ENCODE data around the gene COPB1.
"Not testable (repeated sequence)": the region's sequence is repeated elsewhere in the genome, so short reads cannot be mapped to it uniquely, and the experiment has no call there.

COPB1 gene

GRCh38 chr11:14538271-14538925 lies 38.8 kb upstream of the COPB1 start:
- H3K4me1 ChIP-seq: peaks cover 8% of the 10 kb centered on the region
- no peaks in the 10 kb centered on the region for H4K20me1 ChIP-seq
- H3K9me3 ChIP-seq: no peaks in the 10 kb centered on the region
- no peak overlapping the region for H3K27ac ChIP-seq
- H3K27me3 ChIP-seq: no peaks in the 10 kb centered on the region
- H3K4me3 ChIP-seq: no peak overlapping the region
- no peak overlapping the region for H3K9ac ChIP-seq
- H3K4me2 ChIP-seq: no peak overlapping the region
- H3K36me3 ChIP-seq: no peaks in the 10 kb centered on the region
- no peak for TF ChIP-seq Cebpa-rat (IDR thresholded peaks at IDR 0.05)

- Histone ChIP-seq H3K36me3 (no peaks in the 10 kb centered on the region), H3K27me3 (no peaks in the 10 kb centered on the region), H3K9me3 (no peaks in the 10 kb centered on the region), H3K4me2 (no peak overlapping the region), H4K20me1 (no peaks in the 10 kb centered on the region), H3K4me1 (peaks cover 8% of the 10 kb centered on the region), H3K4me3 (no peak overlapping the region), H3K9ac (no peak overlapping the region), H3K27ac (no peak overlapping the region)
- TF ChIP-seq Cebpa-rat (IDR thresholded peaks at IDR 0.05): no peak
These were observed 37.6 kb upstream of the COPB1 start for GRCh38 chr11:14537134-14537599.

GRCh38 chr11:14535166-14535565 lies 35.6 kb upstream of the COPB1 start:
- H3K27me3 ChIP-seq, H4K20me1 ChIP-seq, H3K36me3 ChIP-seq, H3K4me3 ChIP-seq, H3K4me2 ChIP-seq, H3K9me3 ChIP-seq, H3K27ac ChIP-seq, H3K4me1 ChIP-seq, H3K9ac ChIP-seq: not testable (repeated sequence)

GRCh38 chr11:14529951-14530350 lies 30.3 kb upstream of the COPB1 start:
- no peaks in the 10 kb centered on the region for H4K20me1 ChIP-seq
- no peak overlapping the region for H3K27ac ChIP-seq
- no peak overlapping the region for H3K9ac ChIP-seq
- no peaks in the 10 kb centered on the region for H3K27me3 ChIP-seq
- no peak overlapping the region for H3K4me3 ChIP-seq
- no peaks in the 10 kb centered on the region for H3K36me3 ChIP-seq
- H3K4me1 ChIP-seq: no peaks in the 10 kb centered on the region
- H3K9me3 ChIP-seq: 0 out of 2 replicates have a peak, but pooled peaks cover 3% of the 10 kb centered on the region
- H3K4me2 ChIP-seq: no peak overlapping the region
- no peak for TF ChIP-seq Cebpa-rat (IDR thresholded peaks at IDR 0.05)

- no peak overlapping the region for H3K4me2 ChIP-seq
- TF ChIP-seq Cebpa-rat (IDR thresholded peaks at IDR 0.05): no peak
These were observed 29.7 kb upstream of the COPB1 start for GRCh38 chr11:14529321-14529720.

GRCh38 chr11:14522801-14523200 lies 23.2 kb upstream of the COPB1 start:
- Histone ChIP-seq H3K4me2 (no peak overlapping the region), H3K9ac (no peak overlapping the region)
- TF ChIP-seq Cebpa-rat (IDR thresholded peaks at IDR 0.05): no peak

More at GRCh38 chr11:14529321-14529720, 29.7 kb upstream of the COPB1 start:
- Histone ChIP-seq H4K20me1 (no peaks in the 10 kb centered on the region), H3K9me3 (0 out of 2 replicates have a peak, but pooled peaks cover 3% of the 10 kb centered on the region), H3K36me3 (no peaks in the 10 kb centered on the region), H3K27me3 (no peaks in the 10 kb centered on the region), H3K4me1 (no peaks in the 10 kb centered on the region), H3K4me3 (no peak overlapping the region), H3K27ac (no peak overlapping the region), H3K9ac (no peak overlapping the region)

GRCh38 chr11:14522245-14522644 lies 22.6 kb upstream of the COPB1 start:
- Histone ChIP-seq H3K27me3 (no peaks in the 10 kb centered on the region), H3K9me3 (no peaks in the 10 kb centered on the region), H3K4me3 (no peak overlapping the region), H3K9ac (no peak overlapping the region), H3K4me2 (no peak overlapping the region), H3K4me1 (peaks cover 23% of the 10 kb centered on the region), H3K27ac (no peak overlapping the region), H3K36me3 (peaks cover 14% of the 10 kb centered on the region), H4K20me1 (peaks cover 23% of the 10 kb centered on the region; the same call in 1 of the 2 replicates)
- TF ChIP-seq Cebpa-rat (IDR thresholded peaks at IDR 0.05): no peak

More at GRCh38 chr11:14522801-14523200, 23.2 kb upstream of the COPB1 start:
- Histone ChIP-seq H3K27me3 (no peaks in the 10 kb centered on the region), H3K4me1 (peaks cover 23% of the 10 kb centered on the region), H3K36me3 (peaks cover 9% of the 10 kb centered on the region), H4K20me1 (peaks cover 22% of the 10 kb centered on the region; the same call in 1 of the 2 replicates), H3K9me3 (no peaks in the 10 kb centered on the region), H3K4me3 (no peak overlapping the region), H3K27ac (no peak overlapping the region)

- Histone ChIP-seq H3K9me3 (no peaks in the 10 kb centered on the region), H3K9ac (peak overlapping the region; percentile 97), H3K4me3 (peak overlapping the region; percentile 84), H3K27me3 (no peaks in the 10 kb centered on the region), H3K36me3 (peaks cover 29% of the 10 kb centered on the region), H3K4me2 (peak overlapping the region; percentile 69), H3K27ac (peak overlapping the region; percentile 95), H3K4me1 (peaks cover 23% of the 10 kb centered on the region), H4K20me1 (peaks cover 23% of the 10 kb centered on the region; the same call in 1 of the 2 replicates)
- TF ChIP-seq Cebpa-rat (IDR thresholded peaks at IDR 0.05): no peak
These were observed 21.1 kb upstream of the COPB1 start for GRCh38 chr11:14520747-14521151.

- Histone ChIP-seq H3K27me3 (no peaks in the 10 kb centered on the region), H3K9ac (peak within 1 kb of the TSS; percentile 97), H3K27ac (peak within 1 kb of the TSS; percentile 95), H3K9me3 (no peaks in the 10 kb centered on the region), H4K20me1 (peaks cover 23% of the 10 kb centered on the region; the same call in 1 of the 2 replicates), H3K4me2 (peak within 1 kb of the TSS; percentile 84), H3K4me1 (peaks cover 23% of the 10 kb centered on the region), H3K36me3 (peaks cover 36% of the 10 kb centered on the region), H3K4me3 (peak within 1 kb of the TSS; percentile 84)
- TF ChIP-seq Cebpa-rat (IDR thresholded peaks at IDR 0.05): peak; percentile 92
These were observed 20.5 kb upstream of the COPB1 start, which contains the start of gene PSMA1 for GRCh38 chr11:14519917-14520746. Gene PSMA1 (minus strand): TSS chr11:14520386. CDS start chr11:14520299, 87 bp downstream.

- no peaks in the 10 kb centered on the region for H3K27me3 ChIP-seq
- peak overlapping the region; percentile 95 for H3K27ac ChIP-seq
- peaks cover 41% of the 10 kb centered on the region for H3K36me3 ChIP-seq
- no peak for TF ChIP-seq Cebpa-rat (IDR thresholded peaks at IDR 0.05)
- H3K9me3 ChIP-seq: no peaks in the 10 kb centered on the region
- H3K4me2 ChIP-seq: peak overlapping the region; percentile 84
- H3K4me3 ChIP-seq: peak overlapping the region; percentile 84
- peaks cover 23% of the 10 kb centered on the region for H3K4me1 ChIP-seq
- peak overlapping the region; percentile 97 for H3K9ac ChIP-seq
- peaks cover 29% of the 10 kb centered on the region; the same call in 1 of the 2 replicates for H4K20me1 ChIP-seq
These were observed 19.9 kb upstream of the COPB1 start for GRCh38 chr11:14519597-14519916.

Measured in BLaER1 (cell line).